Activated CD8-positive, alpha-beta memory T cell treated with anti-CD3 and anti-CD28 coated beads for 24 hours (primary cell): ENCODE data around the gene WDR62.
"Not testable (repeated sequence)": the region's sequence is repeated elsewhere in the genome, so short reads cannot be mapped to it uniquely, and the experiment has no call there.

ENCODE experiments used
- DNase-seq: peaks from one replicate; pipeline ENCODE4 v3.0.0-alpha.2; 2020

WDR62 gene

DNA sequence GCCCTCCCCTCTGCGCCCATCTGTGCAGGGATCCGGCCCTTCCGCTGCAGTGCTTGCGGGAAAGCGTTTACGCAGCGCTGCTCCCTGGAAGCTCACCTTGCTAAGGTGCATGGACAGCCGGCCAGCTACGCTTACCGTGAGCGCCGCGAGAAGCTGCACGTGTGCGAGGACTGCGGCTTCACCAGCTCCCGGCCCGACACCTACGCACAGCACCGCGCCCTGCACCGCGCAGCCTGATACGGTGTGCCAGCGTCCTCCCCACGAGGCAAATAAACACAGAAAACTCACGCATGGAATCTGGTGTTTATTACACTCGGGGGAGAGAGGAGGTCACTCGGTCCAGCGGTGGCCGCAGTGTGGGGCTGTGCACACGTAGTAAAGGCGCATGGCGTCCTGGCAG, 58.7 kb downstream of the WDR62 start:
- DNase-seq = no peak

DNA sequence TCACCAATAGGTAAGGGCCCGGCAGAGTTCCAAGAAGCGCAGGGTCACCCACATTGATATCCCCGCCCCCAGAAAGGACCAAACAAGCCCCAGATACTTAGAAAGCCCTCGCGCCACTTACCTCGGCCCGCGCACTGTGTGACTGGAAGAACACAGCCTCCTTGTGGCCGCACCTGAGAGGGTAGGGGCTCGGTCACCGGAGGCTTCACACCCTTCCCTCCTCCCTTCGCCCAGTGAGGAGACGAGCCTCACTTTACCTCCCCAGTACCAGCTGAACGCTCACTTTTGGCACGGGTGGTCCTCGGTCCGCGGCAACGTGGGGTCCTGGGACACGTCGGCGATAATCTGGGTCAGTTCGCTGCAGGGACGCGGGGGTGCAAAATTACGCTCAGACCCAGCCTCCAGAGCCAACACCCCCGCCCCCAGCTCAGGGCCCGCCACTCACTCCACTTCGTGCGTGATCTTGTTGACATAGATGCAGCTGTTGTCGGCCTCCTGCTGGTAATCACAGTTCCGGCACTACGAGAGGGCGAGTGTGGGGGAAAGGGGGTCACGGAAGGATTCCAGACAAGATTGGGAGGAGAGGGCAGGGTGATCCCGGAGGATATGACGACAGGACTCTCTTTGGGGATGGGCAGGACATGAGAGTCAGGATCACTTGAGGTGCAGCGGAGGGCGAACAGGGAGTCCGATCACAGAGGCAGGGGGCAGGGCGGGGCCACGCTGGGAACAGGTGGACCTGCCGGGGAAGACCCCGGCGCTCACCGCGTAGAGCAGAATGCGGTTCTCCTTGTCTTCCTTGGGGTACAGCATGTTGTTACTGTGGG, 59.4 kb downstream of the WDR62 start:
- DNase-seq = peak; percentile 64

DNA sequence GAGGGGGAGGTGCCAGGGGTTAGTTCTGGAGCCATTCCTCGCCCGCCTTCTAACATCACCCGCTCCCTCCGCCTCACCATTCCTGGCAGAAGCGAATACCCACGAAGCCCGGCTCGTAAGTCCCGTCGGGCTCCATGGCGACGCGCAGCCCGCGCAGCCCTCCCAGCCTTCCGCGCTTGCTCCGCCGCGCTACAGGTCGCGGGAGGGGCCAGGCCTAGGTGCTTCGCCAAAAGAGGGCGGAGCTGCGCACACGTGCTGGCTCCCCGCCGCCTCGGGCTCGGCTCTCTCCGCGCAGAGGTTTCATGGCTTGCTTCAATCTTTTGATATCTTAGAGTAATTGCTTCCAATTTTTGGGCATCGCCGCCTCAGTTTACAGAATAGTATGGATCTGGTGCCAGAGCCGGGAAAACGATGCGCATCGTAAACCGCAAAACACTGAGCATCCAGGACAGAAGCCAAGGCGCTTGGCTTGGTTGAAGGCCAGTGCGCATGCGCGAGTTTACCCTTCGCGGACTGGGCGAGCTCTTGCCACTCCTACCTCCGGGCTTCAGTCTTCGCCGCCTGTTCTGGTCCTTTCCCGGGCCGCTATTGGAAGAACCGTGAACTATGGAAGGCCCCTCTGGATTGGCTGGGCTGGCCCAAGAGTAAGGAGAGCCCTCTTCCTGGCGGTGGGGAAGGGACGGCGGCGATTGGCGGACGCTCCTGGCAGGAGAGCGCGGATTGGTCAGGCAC, 60.2 kb downstream of the WDR62 start, which contains the start of gene POLR2I:
Gene POLR2I (minus strand): TSS at position 155 of the 732 bp plus-strand sequence. CDS start 19 bp downstream, at position 136.
- DNase-seq = peak; percentile 99

DNA sequence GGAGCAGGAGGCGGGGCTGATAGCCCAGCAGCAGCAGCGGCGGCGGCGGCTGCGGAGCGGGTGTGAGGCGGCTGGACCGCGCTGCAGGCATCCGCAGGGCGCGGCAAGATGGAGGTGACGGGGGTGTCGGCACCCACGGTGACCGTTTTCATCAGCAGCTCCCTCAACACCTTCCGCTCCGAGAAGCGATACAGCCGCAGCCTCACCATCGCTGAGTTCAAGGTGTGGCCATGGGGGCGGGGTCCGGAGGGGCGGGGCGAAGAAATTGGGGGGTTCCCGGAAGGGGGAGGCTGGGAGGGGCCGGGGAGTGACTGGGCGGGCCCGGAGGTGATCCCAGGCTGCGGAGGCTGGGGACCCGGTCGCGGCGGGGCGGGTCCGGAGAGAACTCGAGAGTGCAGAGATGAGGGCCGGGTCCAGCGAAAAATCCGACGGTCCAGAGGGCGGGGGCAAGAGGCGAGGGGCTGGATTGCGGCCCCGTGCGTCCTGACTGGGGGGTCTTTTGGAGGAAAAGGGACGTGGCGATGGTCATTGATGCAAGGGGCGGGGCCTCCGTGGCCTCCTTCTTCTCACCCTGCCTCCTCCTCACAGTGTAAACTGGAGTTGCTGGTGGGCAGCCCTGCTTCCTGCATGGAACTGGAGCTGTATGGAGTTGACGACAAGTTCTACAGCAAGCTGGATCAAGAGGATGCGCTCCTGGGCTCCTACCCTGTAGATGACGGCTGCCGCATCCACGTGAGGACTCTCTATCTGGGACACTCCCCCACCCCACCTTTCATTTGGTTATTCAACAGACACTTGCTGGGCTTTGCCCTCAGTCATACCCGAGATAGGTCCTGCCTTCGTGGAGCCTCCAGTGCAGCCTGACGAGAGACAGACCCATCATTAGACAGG, 61.0 kb downstream of the WDR62 start, which contains the start of gene TBCB:
Gene TBCB (plus strand): TSS at position 16 of the 891 bp plus-strand sequence. CDS start 93 bp downstream, at position 109.
- DNase-seq = peak; percentile 97

DNA sequence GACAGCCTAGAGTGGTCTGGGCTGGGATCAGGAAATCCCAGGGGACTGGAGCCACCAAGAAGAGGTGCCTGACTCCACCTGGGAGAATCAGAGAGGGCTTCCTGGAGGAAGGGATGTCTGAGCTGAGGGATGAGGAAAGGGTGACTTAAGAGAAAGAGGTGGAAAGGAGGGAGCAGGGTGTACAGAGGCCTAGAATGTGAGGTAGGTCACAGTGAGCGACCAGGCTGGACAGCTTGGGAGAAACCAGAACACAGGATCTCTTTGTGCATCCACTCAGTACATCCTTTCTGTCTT, 61.6 kb downstream of the WDR62 start:
- DNase-seq = no peak

DNA sequence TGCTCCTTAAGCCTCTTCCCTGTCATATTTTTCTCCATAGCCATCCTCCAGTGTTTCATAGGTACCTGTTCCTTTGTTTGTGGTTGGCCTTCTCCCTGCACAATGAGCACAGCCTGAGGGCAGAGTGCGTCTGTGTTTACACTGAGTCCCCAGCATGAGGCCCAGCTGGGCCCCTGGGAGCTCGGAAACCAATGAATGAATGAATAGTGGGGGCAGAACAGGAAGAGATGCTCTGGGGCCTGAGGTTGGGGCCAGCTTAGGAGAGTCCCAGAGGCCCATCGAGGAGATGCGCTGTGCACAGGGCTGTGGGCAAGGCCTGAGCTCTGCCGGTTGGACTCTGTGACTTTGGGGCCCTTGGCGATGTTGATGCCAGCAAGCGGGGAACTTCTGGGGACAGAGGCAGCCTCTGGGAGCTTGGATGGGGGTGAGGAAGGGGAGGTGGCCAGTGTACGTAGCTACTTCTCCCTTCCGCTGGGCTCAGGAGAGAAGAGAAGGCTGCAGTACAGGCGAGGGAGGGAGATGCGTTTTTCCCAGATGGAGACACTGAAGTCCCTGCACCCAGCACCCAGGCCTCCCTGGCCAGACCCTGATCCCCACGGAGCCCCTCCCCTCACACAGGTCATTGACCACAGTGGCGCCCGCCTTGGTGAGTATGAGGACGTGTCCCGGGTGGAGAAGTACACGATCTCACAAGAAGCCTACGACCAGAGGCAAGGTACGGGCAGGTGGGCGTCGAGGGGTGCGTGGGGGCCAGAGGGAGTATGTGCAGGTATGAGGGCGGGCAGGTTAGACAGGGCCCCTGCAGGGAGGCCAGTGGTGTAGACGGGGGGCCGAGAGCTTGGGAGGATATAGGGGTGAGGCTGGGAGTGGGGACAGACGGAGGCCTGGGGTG, 65.6 kb downstream of the WDR62 start:
- DNase-seq = no peak

DNA sequence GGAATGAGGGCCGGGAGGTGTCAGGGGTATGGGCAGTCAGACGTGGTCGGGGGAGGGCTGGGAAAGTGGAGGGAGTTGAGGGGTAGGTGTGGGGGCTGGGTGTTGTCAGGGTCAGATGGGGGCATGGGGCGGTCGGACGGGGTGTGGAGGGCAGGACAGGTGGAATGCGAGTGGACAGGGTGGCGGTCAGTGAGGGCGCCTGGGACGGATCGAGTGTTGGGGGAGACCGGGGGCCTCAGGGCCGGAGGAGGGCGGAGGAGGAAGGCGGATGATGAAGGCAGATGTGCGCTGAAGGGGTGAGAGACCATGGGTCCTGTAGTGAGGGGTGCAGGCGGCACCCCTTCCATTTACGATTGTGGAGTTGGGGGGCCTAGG, 66.3 kb downstream of the WDR62 start:
- DNase-seq = no peak

DNA sequence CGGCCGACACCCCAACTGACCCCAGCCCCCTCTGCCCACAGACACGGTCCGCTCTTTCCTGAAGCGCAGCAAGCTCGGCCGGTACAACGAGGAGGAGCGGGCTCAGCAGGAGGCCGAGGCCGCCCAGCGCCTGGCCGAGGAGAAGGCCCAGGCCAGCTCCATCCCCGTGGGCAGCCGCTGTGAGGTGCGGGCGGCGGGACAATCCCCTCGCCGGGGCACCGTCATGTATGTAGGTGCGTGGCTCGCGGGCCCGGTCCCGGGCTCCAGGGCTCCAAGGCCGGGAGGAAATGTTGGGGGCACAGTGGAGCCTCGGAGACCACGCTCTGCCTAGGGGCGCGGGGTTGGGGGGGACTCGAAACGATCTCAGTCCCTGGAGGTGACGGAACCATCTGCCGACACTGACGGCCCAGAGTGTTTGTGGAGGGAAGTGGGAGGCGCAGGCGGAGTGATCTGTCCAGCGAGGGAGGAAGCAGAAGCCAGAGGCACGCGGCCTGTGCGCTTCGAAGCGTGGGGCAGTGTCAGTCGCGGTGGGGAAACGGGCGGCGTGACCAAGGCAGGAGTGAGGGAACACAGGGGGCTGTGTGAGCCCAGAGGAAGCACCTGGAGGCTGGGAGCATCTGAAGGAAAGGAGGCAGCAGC, 66.9 kb downstream of the WDR62 start:
- DNase-seq = no peak

DNA sequence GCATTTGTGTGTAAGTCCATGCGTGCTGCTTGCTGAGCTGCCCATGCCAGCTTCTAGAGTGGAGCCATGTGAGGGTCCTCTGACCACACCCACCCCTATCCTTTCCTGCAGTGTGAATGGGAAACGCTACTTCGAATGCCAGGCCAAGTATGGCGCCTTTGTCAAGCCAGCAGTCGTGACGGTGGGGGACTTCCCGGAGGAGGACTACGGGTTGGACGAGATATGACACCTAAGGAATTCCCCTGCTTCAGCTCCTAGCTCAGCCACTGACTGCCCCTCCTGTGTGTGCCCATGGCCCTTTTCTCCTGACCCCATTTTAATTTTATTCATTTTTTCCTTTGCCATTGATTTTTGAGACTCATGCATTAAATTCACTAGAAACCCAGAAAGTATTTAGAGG, 70.9 kb downstream of the WDR62 start:
- DNase-seq = no peak

DNA sequence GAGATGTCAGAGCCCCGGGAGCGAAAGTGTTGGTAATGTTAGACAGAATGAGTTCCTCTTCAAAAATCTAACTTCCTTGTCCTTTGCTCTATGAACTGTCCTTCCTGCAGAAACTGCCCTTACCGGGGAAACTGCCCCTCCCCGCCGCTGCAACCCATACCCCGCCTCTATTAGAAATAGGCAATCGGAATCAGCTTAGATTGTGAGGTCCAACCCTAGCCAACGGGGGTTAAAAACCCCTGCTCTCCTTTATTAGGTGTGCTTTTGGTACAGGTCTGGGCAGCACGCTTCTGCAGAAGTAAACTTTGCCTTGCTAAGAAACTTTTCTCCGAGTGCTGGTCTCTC, 73.7 kb downstream of the WDR62 start:
- no peak for DNase-seq

DNA sequence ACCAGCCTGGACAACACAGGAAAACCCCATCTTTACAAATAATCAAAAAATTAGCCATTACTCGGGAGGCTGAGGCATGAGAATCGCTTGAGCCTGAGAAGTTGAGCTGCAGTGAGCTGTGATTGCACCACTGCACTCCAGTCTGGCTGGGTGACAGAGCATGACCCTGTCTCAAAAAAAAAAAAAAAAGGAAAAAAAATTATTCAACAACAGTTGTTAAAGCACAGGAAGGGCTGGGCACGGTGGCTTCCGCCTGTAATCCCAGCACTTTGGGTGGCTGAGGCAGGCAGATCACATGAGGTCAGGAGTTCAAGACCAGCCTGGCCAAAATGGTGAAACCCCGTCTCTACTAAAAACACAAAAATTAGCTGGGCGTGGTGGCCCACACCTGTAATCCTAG, 76.5 kb downstream of the WDR62 start:
- DNase-seq = not testable (repeated sequence)

DNA sequence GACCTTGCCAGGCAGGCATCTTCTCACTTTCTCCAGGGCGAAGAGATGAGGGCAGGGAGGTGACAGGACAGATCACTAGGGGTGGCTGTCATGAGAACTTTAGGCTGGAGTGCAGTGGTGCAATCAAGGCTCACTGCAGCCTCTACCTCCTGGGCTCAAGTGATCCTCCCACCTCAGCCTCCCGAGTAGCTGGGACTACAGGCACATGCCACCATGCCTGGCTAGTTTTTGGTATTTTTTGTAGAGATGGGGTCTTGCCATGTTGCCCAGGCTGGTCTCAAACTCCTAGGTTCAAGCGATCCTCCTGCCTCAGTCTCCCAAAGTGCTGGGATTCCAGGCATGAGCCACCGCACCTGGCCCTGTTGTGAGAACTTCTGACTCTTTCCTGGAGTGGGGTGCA, 80.2 kb downstream of the WDR62 start:
- DNase-seq = not testable (repeated sequence)

DNA sequence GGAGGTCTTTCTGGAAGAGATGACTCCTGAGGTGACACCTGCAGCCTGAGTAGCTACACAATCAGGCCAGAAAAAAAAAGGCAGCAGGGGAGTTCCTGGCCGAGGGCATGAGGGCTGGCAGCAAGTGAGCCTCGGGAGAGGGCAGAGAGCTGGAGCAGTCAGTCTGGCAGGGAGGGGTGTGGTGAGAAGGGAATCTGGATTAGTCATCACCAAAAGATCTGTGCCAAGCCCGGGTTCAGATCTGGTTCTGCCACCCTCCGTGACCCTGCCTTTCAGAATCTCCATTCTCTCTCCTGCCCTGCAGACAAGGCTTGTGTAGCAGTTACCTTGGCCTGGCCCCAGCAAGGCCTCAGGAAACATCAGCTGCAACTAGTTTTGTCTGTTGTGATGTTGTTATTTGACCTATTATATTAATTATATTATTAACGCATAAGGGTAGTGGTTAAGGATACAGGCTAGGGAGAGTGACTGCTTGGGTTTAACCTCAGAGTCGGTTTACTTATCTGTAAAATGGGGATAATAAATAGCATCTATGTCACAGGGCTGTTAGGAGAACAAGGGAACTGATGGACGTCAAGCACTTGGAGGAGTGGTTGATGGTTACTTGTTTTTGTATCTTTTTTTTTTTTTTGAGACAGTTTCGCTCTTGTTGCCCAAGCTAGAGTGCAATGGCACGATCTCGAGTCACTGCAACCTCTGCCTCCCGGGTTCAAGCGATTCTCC, 82.4 kb downstream of the WDR62 start:
- DNase-seq = no peak

DNA sequence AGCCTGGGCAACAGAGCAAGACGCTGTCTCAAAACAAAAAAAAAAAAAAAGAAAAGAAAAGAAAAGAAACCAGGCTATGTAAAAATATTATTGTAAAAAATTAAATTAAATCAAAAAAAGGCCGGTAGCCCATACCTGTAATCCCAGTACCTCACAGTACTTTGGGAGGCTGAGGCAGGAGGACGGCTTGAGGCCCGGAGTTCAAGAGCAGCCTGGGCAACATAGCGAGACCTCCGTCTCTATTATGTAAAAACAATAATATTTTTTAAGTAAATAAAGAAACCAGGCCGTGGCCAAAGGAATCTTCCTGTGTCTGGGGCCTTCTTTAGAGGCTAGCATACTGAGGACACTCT, 84.4 kb downstream of the WDR62 start:
- DNase-seq = no peak

DNA sequence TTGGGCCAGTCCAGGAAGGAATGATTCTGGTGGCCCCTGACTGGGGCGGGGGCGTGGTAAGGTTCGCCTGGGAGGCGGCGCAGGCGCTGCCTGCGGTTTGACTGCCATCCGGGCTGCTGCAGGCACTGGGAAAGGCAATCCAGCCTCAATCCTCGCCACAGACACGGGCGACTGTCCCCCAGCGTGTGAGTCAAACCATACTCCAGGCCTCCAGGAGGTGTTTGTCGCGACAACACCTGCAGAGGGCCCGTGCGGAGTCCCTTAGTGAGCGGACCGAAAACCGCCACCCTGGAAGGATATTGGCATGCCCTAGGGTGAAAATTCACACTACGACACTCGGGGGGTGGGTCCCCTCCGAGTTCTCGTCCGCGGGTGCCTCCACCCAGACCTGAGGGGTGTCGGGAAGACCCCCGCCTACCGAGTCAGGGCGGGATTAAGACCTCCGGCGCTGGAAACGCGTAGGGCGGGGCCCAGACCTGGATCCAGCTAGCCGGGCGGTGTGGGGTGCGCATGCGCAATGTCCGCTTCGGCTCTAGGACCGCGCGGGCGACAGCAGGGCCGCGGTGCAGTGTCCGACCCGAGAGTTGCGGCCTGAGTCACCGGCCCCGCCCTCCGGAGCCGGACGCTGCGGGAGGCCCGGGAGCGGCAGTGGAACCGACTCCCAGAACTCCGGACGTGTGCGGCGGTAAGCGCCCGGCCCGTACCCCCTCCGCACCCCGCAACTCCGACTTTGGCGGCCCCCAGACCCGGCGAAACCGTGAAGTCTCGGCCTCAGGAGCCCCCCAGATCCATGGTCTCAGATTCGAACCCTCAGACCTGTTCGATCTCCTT, 85.0 kb downstream of the WDR62 start, which contains the start of gene CAPNS1:
Gene CAPNS1 (plus strand): TSS at position 594 of the 831 bp plus-strand sequence. CDS start 946 bp downstream, outside the sequence.
- DNase-seq = peak; percentile 96

DNA sequence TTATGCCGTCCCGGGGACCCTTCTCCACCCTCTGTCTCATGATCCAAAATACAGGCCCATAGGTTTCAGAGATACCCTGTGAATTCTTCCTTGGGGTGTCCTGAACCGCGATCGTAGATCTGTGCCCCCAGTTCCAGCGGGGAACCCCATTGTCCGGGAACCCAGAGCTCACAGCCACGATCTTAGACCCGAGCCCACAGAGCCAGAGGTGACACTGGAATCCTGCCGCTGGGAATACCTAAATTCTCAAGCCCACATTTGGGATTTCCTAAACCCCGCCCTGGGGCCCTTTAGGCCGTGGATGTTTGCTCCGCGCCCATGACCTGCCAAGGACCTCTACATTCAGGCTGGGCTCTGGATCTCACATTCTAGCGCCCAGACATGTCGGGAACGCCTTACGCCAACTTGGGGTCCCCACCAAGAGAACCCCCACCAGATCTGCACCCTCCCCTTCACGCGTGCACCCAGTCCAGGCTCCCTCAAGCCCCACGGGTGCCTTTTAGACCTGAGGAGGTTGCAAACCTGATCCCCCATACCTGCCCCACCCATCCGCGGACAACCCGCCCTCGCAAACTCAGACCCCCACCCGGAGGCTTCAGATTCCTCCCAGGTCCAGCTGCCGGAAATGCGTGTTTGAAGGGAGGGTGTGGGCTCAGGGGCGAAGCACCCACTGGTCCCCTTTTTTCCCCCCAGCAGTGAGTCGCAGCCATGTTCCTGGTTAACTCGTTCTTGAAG, 85.8 kb downstream of the WDR62 start:
- peak; percentile 85 for DNase-seq

DNA sequence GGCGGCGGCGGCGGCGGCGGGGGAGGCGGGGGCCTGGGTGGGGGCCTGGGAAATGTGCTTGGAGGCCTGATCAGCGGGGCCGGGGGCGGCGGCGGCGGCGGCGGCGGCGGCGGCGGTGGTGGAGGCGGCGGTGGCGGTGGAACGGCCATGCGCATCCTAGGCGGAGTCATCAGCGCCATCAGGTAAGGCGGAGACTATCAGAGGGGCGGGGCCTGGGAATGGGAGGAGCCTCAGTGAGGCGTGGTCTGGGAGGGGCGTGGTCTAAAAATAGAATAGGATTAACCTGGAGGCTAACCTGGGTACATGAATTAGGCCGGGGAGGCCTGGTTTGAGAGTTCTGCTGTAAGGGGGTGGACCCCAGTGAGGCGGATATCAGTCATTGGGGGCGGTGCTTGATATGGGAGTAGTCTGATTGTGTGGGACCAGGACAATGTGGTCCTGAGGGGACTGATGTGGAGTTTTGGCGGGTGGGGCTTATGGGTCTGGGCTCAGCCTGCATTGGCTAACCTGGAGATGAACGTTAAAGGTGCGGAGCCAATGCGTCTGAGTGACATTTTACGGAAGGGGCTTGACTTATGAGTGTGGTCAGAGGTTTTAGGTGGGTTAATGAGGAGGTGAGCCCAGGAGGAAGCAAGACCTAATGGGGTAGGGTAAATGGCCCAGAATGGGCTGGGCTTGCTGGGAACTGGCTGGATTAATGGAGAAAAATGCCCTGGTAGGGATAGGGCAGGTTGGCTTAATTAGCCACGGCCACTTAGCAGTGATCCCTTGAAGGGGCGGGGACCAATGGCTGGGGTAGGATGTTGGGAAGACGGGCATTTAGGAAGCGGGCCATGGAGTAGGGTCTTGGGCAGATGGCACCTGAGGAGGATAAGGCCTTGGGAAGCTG, 86.6 kb downstream of the WDR62 start:
- DNase-seq = peak; percentile 99

DNA sequence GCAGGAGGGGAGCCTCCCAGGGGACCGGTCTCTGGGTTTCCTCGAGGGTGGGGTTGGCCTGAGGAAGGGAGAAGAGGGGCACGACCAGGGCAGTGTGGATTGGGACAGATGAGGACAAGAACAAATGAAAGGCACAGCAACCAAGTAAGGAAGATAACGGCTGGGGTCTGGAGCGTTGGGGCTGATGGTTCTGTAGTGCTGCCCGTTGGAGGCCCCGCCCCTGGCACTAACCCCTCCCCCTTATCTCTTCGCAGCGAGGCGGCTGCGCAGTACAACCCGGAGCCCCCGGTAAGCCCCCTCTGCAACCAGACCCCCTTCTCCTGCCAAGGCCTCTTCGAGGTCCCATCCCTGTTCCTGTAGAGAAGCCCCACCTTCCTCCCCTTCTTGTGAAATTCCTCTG, 87.3 kb downstream of the WDR62 start:
- no peak for DNase-seq
